Neural cell (in vitro differentiated cells): ENCODE measurements around the gene CDK5RAP2. TPM values are rescaled to one million over a fixed set of nuclear protein-coding genes. Genes with fewer than 3 reads are reported as not detected.

ENCODE experiments used
- H2AFZ ChIP-seq: fragments of 200-600, 300-800 bp; sonication (generic), shearing (Covaris generic); 2 replicates; pipeline ENCODE4 v1.6.0; 2014; ENCODE audit warnings: low read depth, mild to moderate bottlenecking, antibody characterized with exemption, low read length, moderate library complexity
- H3F3A ChIP-seq: fragments of 200-600 bp; shearing (Covaris generic); 2 replicates; pipeline ENCODE4 v1.6.1; 2016; ENCODE audit warnings: mild to moderate bottlenecking, moderate library complexity, mixed read lengths, antibody characterized with exemption, low read length; ENCODE audit not compliant: insufficient read depth, poor library complexity, severe bottlenecking
- H3K27ac ChIP-seq: fragments of 200-600, 300-800 bp; sonication (generic), shearing (Covaris generic); 2 replicates; pipeline ENCODE4 v1.5.1; 2014; ENCODE audit warnings: mild to moderate bottlenecking, low read length, moderate library complexity
- H3K27me3 ChIP-seq: fragments of 300-800, 200-600 bp; sonication (generic), shearing (Covaris generic); 2 replicates; pipeline ENCODE4 v1.6.0; 2014; ENCODE audit warnings: mild to moderate bottlenecking, low read depth, low read length, moderate library complexity; ENCODE audit not compliant: insufficient read depth
- H3K36me3 ChIP-seq: fragments of 300-800, 200-600 bp; sonication (generic), shearing (Covaris generic); 2 replicates; pipeline ENCODE4 v1.5.1; 2014; ENCODE audit warnings: mild to moderate bottlenecking, antibody characterized with exemption, low read length, moderate library complexity; ENCODE audit not compliant: insufficient read depth
- H3K4me2 ChIP-seq: fragments of 300-800, 200-600 bp; sonication (generic), shearing (Covaris generic); 2 replicates; pipeline ENCODE4 v1.6.0; 2014; ENCODE audit warnings: mild to moderate bottlenecking, low read length
- H3K4me3 ChIP-seq: fragments of 300-800, 200-600 bp; sonication (generic), shearing (Covaris generic); 2 replicates; pipeline ENCODE4 v1.5.1; 2014; ENCODE audit warnings: mild to moderate bottlenecking, low read length, moderate library complexity
- H3K79me2 ChIP-seq: fragments of 200-600 bp; shearing (Covaris generic); replicated peaks from 2 replicates; pipeline ENCODE4 v1.6.0; 2014; ENCODE audit warnings: mild to moderate bottlenecking, low read length, moderate library complexity; ENCODE audit not compliant: insufficient read depth
- H3K9ac ChIP-seq: fragments of 300-800, 200-600 bp; sonication (generic), shearing (Covaris generic); 2 replicates; pipeline ENCODE4 v1.6.1; 2016; ENCODE audit warnings: mild to moderate bottlenecking, low read length, mixed read lengths
- H3K9me2 ChIP-seq: fragments of 200-600 bp; shearing (Covaris generic); 2 replicates; pipeline ENCODE4 v1.6.1; 2016; ENCODE audit warnings: mild to moderate bottlenecking, low read length, mixed read lengths; ENCODE audit not compliant: insufficient read depth
- H3K9me3 ChIP-seq: fragments of 200-600, 300-800 bp; sonication (generic), shearing (Covaris generic); 2 replicates; pipeline ENCODE4 v1.6.1; 2016; ENCODE audit warnings: mild to moderate bottlenecking, mixed run types, low read length, moderate library complexity, mixed read lengths
- H4K20me1 ChIP-seq: fragments of 200-600 bp; shearing (Covaris generic); 2 replicates; pipeline ENCODE4 v1.6.1; 2016; ENCODE audit warnings: mild to moderate bottlenecking, mixed run types; ENCODE audit not compliant: insufficient read depth
- CTCF ChIP-seq: fragments of 450-650 bp; IDR thresholded peaks from 2 replicates; pipeline ENCODE4 v1.5.1; 2014; ENCODE audit warnings: antibody characterized with exemption, mild to moderate bottlenecking, moderate library complexity; ENCODE audit not compliant: poor library complexity, severe bottlenecking
- EP300 ChIP-seq: fragments of 450-650 bp; conservative IDR thresholded peaks from 2 replicates; pipeline ENCODE4 v1.6.1; 2014; ENCODE audit warnings: antibody characterized with exemption, mild to moderate bottlenecking, moderate library complexity; ENCODE audit not compliant: poor library complexity, severe bottlenecking
- EZH2 ChIP-seq: fragments of 200-600, 300-800 bp; shearing (Covaris generic), sonication (generic); IDR thresholded peaks from 2 replicates; pipeline ENCODE4 v1.6.1; 2014; ENCODE audit warnings: antibody characterized with exemption, low read length, borderline replicate concordance, mild to moderate bottlenecking; ENCODE audit not compliant: insufficient read depth, poor library complexity, severe bottlenecking
- MXI1 ChIP-seq: fragments of 450-650 bp; conservative IDR thresholded peaks from 2 replicates; pipeline ENCODE4 v1.6.1; 2014; ENCODE audit warnings: antibody characterized with exemption, mild to moderate bottlenecking; ENCODE audit not compliant: poor library complexity, severe bottlenecking
- POLR2AphosphoS5 ChIP-seq: IDR thresholded peaks from 2 replicates; pipeline ENCODE4 v1.6.1; 2012
- RAD21 ChIP-seq: fragments of 450-650 bp; conservative IDR thresholded peaks from 2 replicates; pipeline ENCODE4 v1.6.1; 2014; ENCODE audit warnings: antibody characterized with exemption, mild to moderate bottlenecking, moderate library complexity
- REST ChIP-seq: IDR thresholded peaks from 2 replicates; pipeline ENCODE4 v1.6.1; 2012; ENCODE audit warnings: borderline replicate concordance
- SMC3 ChIP-seq: fragments of 450-650 bp; conservative IDR thresholded peaks from 2 replicates; pipeline ENCODE4 v1.6.1; 2014; ENCODE audit warnings: antibody characterized with exemption, mild to moderate bottlenecking, moderate library complexity; ENCODE audit not compliant: poor library complexity
- TAF1 ChIP-seq: IDR thresholded peaks from 2 replicates; pipeline ENCODE4 v1.6.1; 2012; ENCODE audit warnings: low read depth
- polyA plus RNA-seq: library from polyadenylated mRNA; depleted of rRNA; stranded (reverse); fragments of >200 nt; gene quantifications from 2 replicates; pipeline ENCODE4 v1.2.3, GENCODE V29; 2014

CDK5RAP2 gene
- polyA plus RNA-seq, 1 donor from 2014 or later: 43.3 TPM

- Histone ChIP-seq H2AFZ (no peak overlapping the region), H3K27me3 (no peaks in the 10 kb centered on the region), H3K4me2 (no peak overlapping the region), H3K9me2 (no peaks in the 10 kb centered on the region), H3K27ac (no peak overlapping the region), H3K79me2 (no peaks in the 10 kb centered on the region), H3K9ac (no peak overlapping the region), H4K20me1 (no peaks in the 10 kb centered on the region), H3F3A (no peaks in the 10 kb centered on the region), H3K9me3 (no peaks in the 10 kb centered on the region), H3K36me3 (no peaks in the 10 kb centered on the region), H3K4me3 (no peak overlapping the region)
- no peak for TF ChIP-seq CTCF
- TF ChIP-seq RAD21: no peak
- TF ChIP-seq POLR2AphosphoS5: no peak
- TF ChIP-seq SMC3: no peak
- TF ChIP-seq EP300: no peak
- TF ChIP-seq TAF1: no peak
- TF ChIP-seq EZH2: no peak
- TF ChIP-seq MXI1: no peak
- no peak for TF ChIP-seq REST
Observed at GRCh38 chr9:120365386-120365785, 214.6 kb downstream of the CDK5RAP2 start.

- H4K20me1 ChIP-seq: no peaks in the 10 kb centered on the region
- TF ChIP-seq MXI1 (no peak), REST (no peak), EZH2 (no peak)
- no peaks in the 10 kb centered on the region for H3K36me3 ChIP-seq
- H3K79me2 ChIP-seq: no peaks in the 10 kb centered on the region
- H3K9me2 ChIP-seq: no peaks in the 10 kb centered on the region
- H3K27ac ChIP-seq: no peak overlapping the region
- no peak overlapping the region for H2AFZ ChIP-seq
- H3K9me3 ChIP-seq: no peaks in the 10 kb centered on the region
- H3K4me2 ChIP-seq: no peak overlapping the region
- no peaks in the 10 kb centered on the region for H3K27me3 ChIP-seq
- H3K4me3 ChIP-seq: no peak overlapping the region
- no peak overlapping the region for H3K9ac ChIP-seq
- no peaks in the 10 kb centered on the region for H3F3A ChIP-seq
Observed at GRCh38 chr9:120363697-120364096, 216.3 kb downstream of the CDK5RAP2 start.
